ENCODE data around the gene HDC.

HDC gene

DNA sequence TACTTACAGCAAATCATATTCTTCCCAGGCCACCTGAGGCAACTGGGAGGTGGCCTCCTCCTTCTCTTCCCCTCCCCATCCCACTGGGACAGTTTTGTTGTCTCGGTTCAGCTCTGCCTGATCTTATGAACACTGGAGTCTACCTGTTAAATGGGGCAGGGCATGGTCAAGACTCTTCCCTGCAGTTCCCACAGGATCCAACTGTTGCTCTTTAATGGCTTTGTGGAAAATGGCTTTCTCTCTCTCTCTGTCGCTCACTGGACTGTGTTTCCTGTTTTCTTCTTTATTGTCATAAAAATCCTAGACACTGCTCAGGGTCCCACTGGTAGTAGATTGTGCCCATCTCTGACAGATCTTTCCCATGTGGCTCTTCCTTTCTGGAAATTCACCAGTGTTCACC lies 43.3 kb downstream of the HDC start:
- H3K27ac ChIP-seq, result no peak overlapping the region
- H3K27me3 ChIP-seq, result no peaks in the 10 kb centered on the region
- H3K4me1 ChIP-seq (ENCODE audit: control insufficient read depth in 1 of 2, insufficient read depth in 1 of 2, low read depth in 1 of 2, low read length in 1 of 2), result peaks cover 5 to 7% of the 10 kb centered on the region in 2 experiments
- no peak overlapping the region for H3K4me3 ChIP-seq (ENCODE audit: low read depth in 1 of 2, low read length in 1 of 2)
- TF ChIP-seq, protein P1, sequence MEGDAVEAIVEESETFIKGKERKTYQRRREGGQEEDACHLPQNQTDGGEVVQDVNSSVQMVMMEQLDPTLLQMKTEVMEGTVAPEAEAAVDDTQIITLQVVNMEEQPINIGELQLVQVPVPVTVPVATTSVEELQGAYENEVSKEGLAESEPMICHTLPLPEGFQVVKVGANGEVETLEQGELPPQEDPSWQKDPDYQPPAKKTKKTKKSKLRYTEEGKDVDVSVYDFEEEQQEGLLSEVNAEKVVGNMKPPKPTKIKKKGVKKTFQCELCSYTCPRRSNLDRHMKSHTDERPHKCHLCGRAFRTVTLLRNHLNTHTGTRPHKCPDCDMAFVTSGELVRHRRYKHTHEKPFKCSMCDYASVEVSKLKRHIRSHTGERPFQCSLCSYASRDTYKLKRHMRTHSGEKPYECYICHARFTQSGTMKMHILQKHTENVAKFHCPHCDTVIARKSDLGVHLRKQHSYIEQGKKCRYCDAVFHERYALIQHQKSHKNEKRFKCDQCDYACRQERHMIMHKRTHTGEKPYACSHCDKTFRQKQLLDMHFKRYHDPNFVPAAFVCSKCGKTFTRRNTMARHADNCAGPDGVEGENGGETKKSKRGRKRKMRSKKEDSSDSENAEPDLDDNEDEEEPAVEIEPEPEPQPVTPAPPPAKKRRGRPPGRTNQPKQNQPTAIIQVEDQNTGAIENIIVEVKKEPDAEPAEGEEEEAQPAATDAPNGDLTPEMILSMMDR (IDR thresholded peaks at IDR 0.05), result no peak
- peaks cover 34% of the 10 kb centered on the region for H3K36me3 ChIP-seq
- H3K9me3 ChIP-seq, result no peaks in the 10 kb centered on the region

DNA sequence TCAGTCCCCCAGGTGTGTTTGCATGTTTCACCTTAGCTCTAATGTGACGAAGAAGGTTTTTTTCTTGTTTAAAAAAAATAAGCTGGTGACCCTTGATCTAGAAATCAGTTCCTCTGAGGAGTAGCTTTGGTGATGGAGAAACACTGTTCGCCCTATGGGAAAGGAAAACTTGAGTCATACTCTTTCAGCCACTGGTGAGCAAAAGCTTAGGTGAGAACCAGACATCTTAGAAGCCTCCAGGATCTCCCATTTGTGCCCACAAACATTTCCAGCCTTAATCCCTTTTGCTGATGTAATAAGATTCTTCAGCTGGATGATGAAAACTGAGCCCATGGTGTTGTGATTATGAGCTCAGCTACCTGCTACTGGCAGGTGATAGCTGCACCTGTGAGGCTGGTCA lies 45.7 kb downstream of the HDC start:
- TF ChIP-seq, protein P1 (IDR thresholded peaks at IDR 0.05), result no peak
- Histone ChIP-seq H3K27ac (no peak overlapping the region), H3K27me3 (no peaks in the 10 kb centered on the region), H3K36me3 (peaks cover 32% of the 10 kb centered on the region), H3K4me3 (ENCODE audit: low read depth in 1 of 2, low read length in 1 of 2) (no peak overlapping the region), H3K9me3 (no peaks in the 10 kb centered on the region), H3K4me1 (ENCODE audit: control insufficient read depth in 1 of 2, insufficient read depth in 1 of 2, low read depth in 1 of 2, low read length in 1 of 2) (no peaks in the 10 kb centered on the region)

DNA sequence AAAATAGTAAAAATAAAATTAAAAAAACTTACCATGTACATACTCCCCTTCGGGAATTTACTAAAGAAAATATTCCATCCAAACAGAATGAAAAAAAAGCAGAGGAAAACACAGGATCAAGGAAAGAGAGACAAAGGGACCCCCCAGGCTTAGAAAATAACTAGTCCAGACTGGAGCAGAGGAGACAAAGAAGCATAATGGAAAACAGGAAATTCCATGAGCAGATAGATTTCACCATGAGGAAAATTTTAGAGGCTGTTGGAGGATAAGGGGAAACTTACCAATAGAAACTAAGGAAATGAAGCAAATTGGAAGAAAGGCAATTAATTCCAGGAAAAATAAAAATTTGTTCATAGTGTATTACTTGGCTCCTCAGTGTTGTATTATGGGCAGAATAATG lies 46.8 kb downstream of the HDC start:
- Histone ChIP-seq H3K4me1 (ENCODE audit: control insufficient read depth in 1 of 2, insufficient read depth in 1 of 2, low read depth in 1 of 2, low read length in 1 of 2) (no peaks in the 10 kb centered on the region), H3K4me3 (ENCODE audit: low read depth in 1 of 2, low read length in 1 of 2) (no peak overlapping the region), H3K36me3 (peaks cover 22% of the 10 kb centered on the region), H3K27me3 (no peaks in the 10 kb centered on the region), H3K9me3 (no peaks in the 10 kb centered on the region), H3K27ac (no peak overlapping the region)
- TF ChIP-seq, protein P1 (IDR thresholded peaks at IDR 0.05), result no peak

DNA sequence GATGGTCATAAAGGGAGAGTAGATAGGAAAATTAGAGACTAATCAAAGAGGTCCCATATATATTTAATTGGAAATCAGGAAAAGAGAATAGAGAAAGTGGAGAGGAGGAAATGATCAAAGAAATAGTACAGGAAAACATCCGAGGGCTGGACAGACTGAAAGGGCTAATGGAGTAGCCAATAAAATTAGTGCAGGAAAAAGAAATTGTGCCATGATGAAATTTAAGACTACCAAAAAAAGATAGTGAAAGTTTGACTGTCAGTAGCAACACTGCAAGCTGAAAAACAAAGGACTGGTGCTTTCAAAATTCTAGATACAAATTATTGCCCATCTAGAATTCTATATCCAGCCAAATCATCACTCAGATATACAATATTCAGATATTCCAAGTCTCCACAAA lies 47.2 kb downstream of the HDC start:
- Histone ChIP-seq H3K4me1 (ENCODE audit: control insufficient read depth in 1 of 2, insufficient read depth in 1 of 2, low read depth in 1 of 2, low read length in 1 of 2) (no peaks in the 10 kb centered on the region), H3K27me3 (no peaks in the 10 kb centered on the region), H3K36me3 (peaks cover 18% of the 10 kb centered on the region), H3K4me3 (ENCODE audit: low read depth in 1 of 2, low read length in 1 of 2) (no peak overlapping the region), H3K9me3 (no peaks in the 10 kb centered on the region), H3K27ac (no peak overlapping the region)
- TF ChIP-seq, protein P1 (IDR thresholded peaks at IDR 0.05), result no peak

DNA sequence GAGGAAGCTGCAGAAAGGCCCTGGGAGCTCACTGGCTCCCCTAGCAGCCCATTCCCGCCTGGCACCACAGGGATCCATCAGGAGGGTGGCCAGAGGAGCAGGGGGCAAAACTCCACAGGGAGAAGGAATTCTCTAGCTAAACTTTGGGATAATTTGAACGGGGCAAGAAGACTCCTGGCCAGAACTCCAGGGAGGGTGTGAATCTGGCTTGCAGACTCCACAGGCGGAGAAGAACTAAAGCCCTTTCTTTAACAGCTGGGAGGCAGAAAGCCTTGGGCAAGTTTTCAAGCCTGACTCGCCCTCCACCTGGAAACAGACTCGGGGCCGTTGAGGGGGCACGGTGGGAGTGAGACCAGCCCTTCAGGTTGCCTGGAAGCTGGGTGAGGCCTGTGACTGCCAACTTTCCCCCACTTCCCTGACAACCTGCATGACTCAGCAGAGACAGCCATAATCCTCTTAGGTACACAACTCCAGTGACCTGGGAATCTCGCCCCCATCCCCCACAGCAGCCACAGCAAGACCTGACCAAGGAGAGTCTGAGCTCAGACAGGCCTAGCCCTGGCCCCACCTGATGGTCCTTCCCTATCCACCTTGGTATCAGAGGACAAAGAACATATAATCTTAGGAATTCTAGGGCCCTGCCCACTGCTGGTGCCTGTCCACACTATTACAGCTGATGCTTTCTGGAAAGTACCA lies 54.9 kb downstream of the HDC start:
- H3K27me3 ChIP-seq, result no peaks in the 10 kb centered on the region
- H3K36me3 ChIP-seq, result peaks cover 32% of the 10 kb centered on the region
- H3K4me3 ChIP-seq (ENCODE audit: low read depth in 1 of 2, low read length in 1 of 2), result no peak overlapping the region
- TF ChIP-seq, protein P1 (IDR thresholded peaks at IDR 0.05), result no peak
- no peaks in the 10 kb centered on the region for H3K9me3 ChIP-seq
- no peak overlapping the region for H3K27ac ChIP-seq
- H3K4me1 ChIP-seq (ENCODE audit: control insufficient read depth in 1 of 2, insufficient read depth in 1 of 2, low read depth in 1 of 2, low read length in 1 of 2), result peaks cover 0 to 10% of the 10 kb centered on the region in 2 experiments
